ENCODE results near the gene MRPS23. TPM values are rescaled to one million over a fixed set of nuclear protein-coding genes. Genes with fewer than 3 reads are reported as not detected.

The MRPS23 gene
- total and polyA plus RNA-seq, 9 of the 15 experiments (the other 6 are each of a cell fraction or from before 2014, with no cell fraction given): 59.1 to 298 (median 98.8) TPM

GRCh38 chr17:57871155-57871554 lies 21.3 kb upstream of the MRPS23 start:
- CTCF ChIA-PET (ENCODE audit: low intra/inter-chr PET ratio): no interaction called here
- TF ChIP-seq EWSR1 (IDR thresholded peaks at IDR 0.05; ENCODE audit: borderline replicate concordance, low read depth, partially characterized antibody): no peak
- no peak for TF ChIP-seq HMG20B (CRISPR knock-in tag; IDR thresholded peaks at IDR 0.05)
- in situ Hi-C loops (cut with MboI): no loop called here
- Histone ChIP-seq H3K27ac (ENCODE audit: extremely low read depth, low read depth, low read length) (no peak overlapping the region), H4K20me1 (replicated peaks; ENCODE audit: control insufficient read depth, insufficient read depth, low read length) (no peaks in the 10 kb centered on the region), H3K4me1 (replicated peaks in 1 of 2; ENCODE audit: control insufficient read depth in 2 of 2, insufficient read depth in 2 of 2, low read length in 2 of 2) (peaks cover 0 to 31% of the 10 kb centered on the region in 2 experiments; a peak in 4 of 5 replicates), H3K9me1 (ENCODE audit: control insufficient read depth, insufficient read depth, low read length) (peaks cover 4% of the 10 kb centered on the region), H3K27me3 (ENCODE audit: control insufficient read depth in 2 of 2, insufficient read depth in 2 of 2, low read length in 2 of 2) (peaks cover 9 to 26% of the 10 kb centered on the region in 2 experiments; a peak in 4 of 5 replicates), H3K9ac (ENCODE audit: insufficient read depth in 1 of 2, low read depth in 2 of 2, low read length in 2 of 2) (no peak overlapping the region), H3K79me2 (ENCODE audit: control insufficient read depth, insufficient read depth, low read length) (no peaks in the 10 kb centered on the region), H3K36me3 (ENCODE audit: control insufficient read depth, insufficient read depth, low read length) (no peaks in the 10 kb centered on the region), H3K9me3 (replicated peaks; ENCODE audit: control insufficient read depth, insufficient read depth, low read depth, low read length) (no peaks in the 10 kb centered on the region), H2AFZ (ENCODE audit: low read depth, low read length) (no peak overlapping the region), H3K4me2 (ENCODE audit: insufficient read depth, low read length) (no peak overlapping the region), H3K4me3 (no peak overlapping the region)
- ATAC-seq (no peak), FAIRE-seq (no peak), DNase-seq (ENCODE audit: extremely low read depth in 1 of 4, low spot score in 3 of 4) (no peak)
- intact Hi-C loops (cut with micrococcal nuclease): no loop called here
- POLR2A ChIA-PET: interaction anchor here (0.6 to 2.6 kb wide), 4 partner anchors 10 to 128 kb away, joined by 4 to 8 read pairs (median 4); partner anchors contain the start of gene CUEDC1
- 51% methylated on average over 6 of the region's 7 CpGs for WGBS (ENCODE audit: insufficient coverage, low coverage, missing lambda C conversion rate)
- no TSS peak for BruUV-seq (replicated peaks)

DNA sequence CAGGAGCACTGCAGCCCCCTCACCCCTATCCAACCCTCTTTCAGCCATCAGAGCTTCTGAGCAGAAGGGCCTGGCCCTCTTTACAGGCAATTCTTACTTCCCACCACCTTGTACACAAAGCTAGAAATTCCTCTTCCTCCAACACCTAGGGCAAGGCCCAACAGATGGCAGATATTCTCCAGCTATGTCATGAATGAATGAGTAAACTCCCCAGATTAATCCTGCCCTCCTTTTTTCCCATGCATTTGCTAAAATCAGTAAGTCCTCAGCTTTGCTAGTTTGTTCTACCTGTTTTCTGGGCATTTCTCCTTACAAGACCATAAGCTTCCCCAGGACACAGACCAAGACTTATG lies 20.4 kb upstream of the MRPS23 start:
- intact Hi-C loops (cut with micrococcal nuclease): no loop called here
- H3K79me2 ChIP-seq (ENCODE audit: control insufficient read depth, insufficient read depth, low read length): no peaks in the 10 kb centered on the region
- H3K4me2 ChIP-seq (ENCODE audit: insufficient read depth, low read length): no peak overlapping the region
- ATAC-seq: no peak
- H3K4me1 ChIP-seq (replicated peaks in 1 of 2; ENCODE audit: control insufficient read depth in 2 of 2, insufficient read depth in 2 of 2, low read length in 2 of 2): peaks cover 0 to 29% of the 10 kb centered on the region in 2 experiments; a peak in 4 of 5 replicates
- no TSS peak for BruUV-seq (replicated peaks)
- ChIA-PET CTCF (ENCODE audit: low intra/inter-chr PET ratio) (no interaction called here), POLR2A (interaction anchor here (0.6 to 2.6 kb wide), 3 partner anchors 9 to 123 kb away, joined by 3 to 8 read pairs (median 3); no protein-coding TSS in a partner anchor)
- H3K9me3 ChIP-seq (replicated peaks; ENCODE audit: control insufficient read depth, insufficient read depth, low read depth, low read length): no peaks in the 10 kb centered on the region
- no peak for DNase-seq (ENCODE audit: extremely low read depth in 1 of 4, low spot score in 3 of 4)
- peaks cover 9 to 21% of the 10 kb centered on the region in 2 experiments; a peak in 4 of 5 replicates for H3K27me3 ChIP-seq (ENCODE audit: control insufficient read depth in 2 of 2, insufficient read depth in 2 of 2, low read length in 2 of 2)
- H3K27ac ChIP-seq (ENCODE audit: extremely low read depth, low read depth, low read length): no peak overlapping the region
- TF ChIP-seq ARID3B (CRISPR knock-in tag; IDR thresholded peaks at IDR 0.05; ENCODE audit: borderline replicate concordance) (no peak), ELK3 (CRISPR knock-in tag; IDR thresholded peaks at IDR 0.05) (no peak), NFYB (IDR thresholded peaks at IDR 0.05; ENCODE audit: extremely low read depth, insufficient read length) (no peak), FOXJ3 (CRISPR knock-in tag; IDR thresholded peaks at IDR 0.05) (no peak), PCBP2 (IDR thresholded peaks at IDR 0.05; ENCODE audit: low read depth, low read length, poor library complexity, severe bottlenecking) (no peak), PTBP1 (IDR thresholded peaks at IDR 0.05; ENCODE audit: low read depth, low read length) (no peak)
- no peak for FAIRE-seq
- H3K36me3 ChIP-seq (ENCODE audit: control insufficient read depth, insufficient read depth, low read length): no peaks in the 10 kb centered on the region
- H3K9me1 ChIP-seq (ENCODE audit: control insufficient read depth, insufficient read depth, low read length): peaks cover 4% of the 10 kb centered on the region
- in situ Hi-C loops (cut with MboI): no loop called here
- no peak overlapping the region for H3K9ac ChIP-seq (ENCODE audit: insufficient read depth in 1 of 2, low read depth in 2 of 2, low read length in 2 of 2)
- no peak overlapping the region for H2AFZ ChIP-seq (ENCODE audit: low read depth, low read length)
- H4K20me1 ChIP-seq (replicated peaks; ENCODE audit: control insufficient read depth, insufficient read depth, low read length): no peaks in the 10 kb centered on the region
- H3K4me3 ChIP-seq: no peak overlapping the region

Data from K562 (cell line).